Endothelial cell (in vitro differentiated cells): ENCODE measurements around the gene KCNJ5. TPM values are rescaled to one million over a fixed set of nuclear protein-coding genes. Genes with fewer than 3 reads are reported as not detected.
"Not testable (repeated sequence)": the region's sequence is repeated elsewhere in the genome, so short reads cannot be mapped to it uniquely, and the experiment has no call there.

Experiments used
- DNase-seq: peaks from one replicate; pipeline ENCODE4 v3.0.0; 2021; ENCODE audit warnings: low spot score
- H3K27ac Mint-ChIP-seq: one replicate; pipeline ENCODE4 v1.8.0; 2021; ENCODE audit warnings: mixed read lengths, inconsistent platforms; ENCODE audit not compliant: unreplicated experiment
- H3K27me3 Mint-ChIP-seq: one replicate; pipeline ENCODE4 v1.8.0; 2021; ENCODE audit warnings: mild to moderate bottlenecking, moderate library complexity, mixed read lengths, inconsistent platforms; ENCODE audit not compliant: unreplicated experiment
- H3K36me3 Mint-ChIP-seq: one replicate; pipeline ENCODE4 v1.8.0; 2021; ENCODE audit warnings: mild to moderate bottlenecking, low read depth, mixed read lengths, inconsistent platforms; ENCODE audit not compliant: unreplicated experiment
- H3K4me1 Mint-ChIP-seq: one replicate; pipeline ENCODE4 v1.8.0; 2021; ENCODE audit warnings: mild to moderate bottlenecking, mixed read lengths, inconsistent platforms; ENCODE audit not compliant: unreplicated experiment
- H3K4me3 Mint-ChIP-seq: one replicate; pipeline ENCODE4 v1.8.0; 2021; ENCODE audit warnings: mild to moderate bottlenecking, mixed read lengths, inconsistent platforms; ENCODE audit not compliant: unreplicated experiment
- H3K9me3 Mint-ChIP-seq: one replicate; pipeline ENCODE4 v1.8.0; 2021; ENCODE audit warnings: mixed read lengths, inconsistent platforms; ENCODE audit not compliant: unreplicated experiment
- CTCF ChIP-seq: fragments of 200-600 bp; sonication (generic); IDR thresholded peaks from one replicate; pipeline ENCODE4 v1.5.0; 2021; ENCODE audit warnings: antibody characterized with exemption; ENCODE audit not compliant: unreplicated experiment
- total RNA-seq: library from RNA; stranded (reverse); fragmentation: NEBNext Ultra II Directional; extraction: Animal tissue kit (Norgen Biotek cat#: 25700); gene quantifications from one replicate; pipeline ENCODE4 v1.2.1, GENCODE V29; 2021; ENCODE audit not compliant: unreplicated experiment

KCNJ5 gene
- total RNA-seq, 1 donor from 2014 or later, result 0.05 TPM

GRCh38 chr11:128917144-128917724, 26.1 kb downstream of the KCNJ5 start:
- H3K27ac Mint-ChIP-seq, result no peak overlapping the region
- no peak for TF ChIP-seq CTCF
- H3K9me3 Mint-ChIP-seq, result peaks cover 4% of the 10 kb centered on the region
- H3K36me3 Mint-ChIP-seq, result peaks cover 5% of the 10 kb centered on the region
- peaks cover 4% of the 10 kb centered on the region for H3K4me1 Mint-ChIP-seq
- no peak overlapping the region for H3K4me3 Mint-ChIP-seq
- DNase-seq, result no peak
- H3K27me3 Mint-ChIP-seq, result peaks cover 15% of the 10 kb centered on the region

- Mint-ChIP-seq H3K27me3 (peaks cover 14% of the 10 kb centered on the region), H3K4me1 (peaks cover 4% of the 10 kb centered on the region), H3K4me3 (peak overlapping the region; percentile 37), H3K36me3 (peaks cover 5% of the 10 kb centered on the region), H3K27ac (no peak overlapping the region), H3K9me3 (peaks cover 4% of the 10 kb centered on the region)
- no peak for TF ChIP-seq CTCF
- DNase-seq, result no peak
Measured at GRCh38 chr11:128919216-128919615, 28.1 kb downstream of the KCNJ5 start.

GRCh38 chr11:128919635-128920034, 28.5 kb downstream of the KCNJ5 start:
- H3K36me3 Mint-ChIP-seq, H3K9me3 Mint-ChIP-seq, H3K4me3 Mint-ChIP-seq, H3K27ac Mint-ChIP-seq, H3K4me1 Mint-ChIP-seq, DNase-seq: not testable (repeated sequence)
- peaks cover 11% of the 10 kb centered on the region for H3K27me3 Mint-ChIP-seq

GRCh38 chr11:128920666-128921065, 29.5 kb downstream of the KCNJ5 start:
- no peak for DNase-seq
- Mint-ChIP-seq H3K36me3 (peaks cover 5% of the 10 kb centered on the region), H3K27ac (no peak overlapping the region), H3K9me3 (peaks cover 4% of the 10 kb centered on the region), H3K4me3 (no peak overlapping the region), H3K4me1 (peaks cover 4% of the 10 kb centered on the region), H3K27me3 (peaks cover 12% of the 10 kb centered on the region)
- no peak for TF ChIP-seq CTCF

GRCh38 chr11:128921793-128922192, 30.6 kb downstream of the KCNJ5 start:
- DNase-seq, result no peak
- no peak for TF ChIP-seq CTCF
- Mint-ChIP-seq H3K9me3 (peaks cover 4% of the 10 kb centered on the region), H3K36me3 (no peaks in the 10 kb centered on the region), H3K4me3 (no peak overlapping the region), H3K27me3 (peaks cover 14% of the 10 kb centered on the region), H3K4me1 (peaks cover 4% of the 10 kb centered on the region), H3K27ac (no peak overlapping the region)
